ENCODE results near the gene SLK.

SLK gene

DNA sequence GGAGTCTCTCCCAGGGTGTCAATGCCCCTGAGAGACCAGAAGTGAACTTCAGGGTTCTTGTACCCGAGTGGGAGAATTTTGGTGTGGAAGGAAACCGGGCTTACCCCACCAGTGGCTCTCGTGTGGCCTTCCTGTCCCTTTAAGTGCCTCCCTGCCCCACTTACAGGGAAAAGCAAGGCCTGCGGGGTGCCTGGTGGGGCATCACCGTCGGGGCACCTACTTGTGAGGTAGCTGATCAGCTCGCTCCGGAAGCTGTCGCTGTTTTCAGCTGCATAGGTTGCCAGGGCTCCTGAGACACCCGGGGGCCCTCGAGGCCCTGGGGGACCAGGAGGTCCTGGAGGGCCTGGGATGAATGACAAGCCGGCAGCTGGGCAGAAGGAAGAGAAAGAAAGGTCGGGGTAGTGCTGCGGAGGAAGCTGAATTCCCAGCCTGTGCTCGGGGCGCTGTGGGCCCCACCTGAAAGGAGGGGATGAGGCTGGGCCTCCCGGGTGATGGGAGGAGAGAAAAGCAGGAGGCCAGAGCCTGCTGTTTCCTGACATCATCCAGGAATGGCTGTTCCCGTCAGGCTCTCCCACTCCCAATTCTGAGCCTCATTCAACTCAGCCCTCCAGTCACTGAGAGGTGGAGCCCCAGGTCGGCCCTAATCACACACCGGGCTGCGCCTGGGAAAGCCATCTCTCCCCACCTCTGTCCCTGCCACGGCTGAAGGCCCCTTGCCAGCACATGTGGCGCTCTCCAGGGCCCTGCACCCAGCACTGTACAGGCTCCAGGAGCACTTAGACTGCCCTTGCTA, 67.7 kb downstream of the SLK start:
- DNase-seq: no peak

DNA sequence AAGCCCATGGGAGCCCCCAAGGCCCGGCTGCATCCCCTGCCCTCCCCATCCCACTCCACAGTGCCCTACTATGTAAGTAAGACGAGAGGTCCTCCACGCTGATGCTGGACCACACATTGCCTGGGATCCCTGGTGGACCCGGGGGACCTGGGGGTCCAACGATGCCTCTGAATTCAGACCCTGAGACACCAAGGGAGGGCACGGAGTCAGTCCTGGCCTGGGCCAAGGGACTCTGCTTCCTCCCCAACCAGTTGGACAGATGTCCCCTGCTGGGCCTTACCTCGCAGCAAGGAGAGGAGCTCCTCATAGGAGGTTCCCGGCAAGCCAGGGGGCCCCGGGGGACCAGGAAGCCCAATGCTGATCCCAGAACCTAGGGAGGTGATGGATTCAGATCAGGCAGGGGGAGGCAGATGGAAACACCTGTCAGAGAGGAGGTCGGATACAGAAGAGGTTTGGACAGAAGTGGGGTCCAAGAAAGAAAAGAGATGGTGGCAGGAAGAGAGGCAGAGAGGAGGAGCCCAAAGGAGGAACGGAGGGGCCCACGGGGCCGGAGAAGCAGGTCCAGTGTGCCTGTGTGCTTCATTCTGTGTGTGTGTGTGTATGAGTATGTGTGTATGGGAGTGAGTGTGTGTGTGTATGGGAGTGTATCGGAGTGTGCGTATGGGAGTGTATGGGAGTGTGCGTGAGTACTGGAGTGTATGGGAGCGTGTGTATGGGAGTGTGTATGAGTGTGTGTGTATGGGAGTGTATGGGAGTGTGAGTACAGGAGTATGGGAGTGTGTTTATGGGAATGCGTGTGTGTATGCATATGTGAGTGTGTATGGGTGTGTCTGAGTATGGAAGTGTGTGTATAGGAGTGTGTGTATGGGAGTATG, 68.5 kb downstream of the SLK start:
- DNase-seq: no peak

DNA sequence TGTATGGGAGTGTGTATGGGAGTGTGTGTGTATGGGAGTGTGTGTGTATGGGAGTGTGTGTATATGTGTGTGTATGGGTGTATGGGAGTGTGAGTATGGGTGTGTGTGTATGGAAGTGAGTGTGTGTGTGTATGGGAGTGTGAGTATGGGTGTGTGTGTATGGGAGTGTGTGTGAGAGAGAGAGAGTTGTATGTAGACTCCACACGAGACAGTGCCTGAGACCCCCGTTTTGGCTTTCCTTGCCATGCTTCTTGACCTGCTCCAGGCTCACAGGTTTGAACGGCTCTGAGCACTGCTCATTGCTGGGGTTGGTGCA, 69.1 kb downstream of the SLK start:
- no peak for DNase-seq

DNA sequence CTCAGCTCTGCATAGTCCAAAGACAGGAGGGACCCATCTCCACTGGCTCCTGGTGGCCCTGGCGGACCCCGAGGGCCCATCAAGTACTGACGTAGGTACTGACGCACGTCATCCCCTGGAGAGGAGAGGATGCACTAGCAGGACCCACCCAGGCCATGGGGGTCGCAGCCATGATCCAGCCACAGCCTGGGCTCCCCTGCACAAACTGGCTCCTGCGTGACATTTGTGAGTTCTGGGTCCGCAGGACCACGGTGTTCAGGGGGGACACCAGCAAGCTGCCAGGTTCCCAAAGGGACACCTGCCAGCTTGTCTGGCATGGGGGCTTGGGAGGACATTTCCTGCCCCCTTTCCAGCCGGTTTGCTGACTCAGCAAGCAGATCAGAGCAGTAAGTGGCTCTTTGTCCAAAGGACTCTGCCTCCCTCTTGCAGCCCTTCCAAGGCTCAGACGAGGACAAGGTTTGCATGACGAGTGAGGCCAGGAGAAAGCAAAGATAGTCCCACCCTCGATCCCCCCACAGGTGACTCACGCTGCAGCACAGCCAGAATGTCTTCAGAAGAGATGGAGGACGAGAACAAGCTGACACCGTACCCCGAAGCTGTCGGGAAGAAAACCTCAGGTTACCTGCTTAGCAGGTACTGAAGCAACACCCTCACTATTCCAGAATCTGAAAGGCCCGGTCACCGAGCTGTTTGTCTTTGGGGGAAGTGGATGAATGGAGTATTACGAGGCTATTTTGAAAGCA, 69.7 kb downstream of the SLK start:
- no peak for DNase-seq

DNA sequence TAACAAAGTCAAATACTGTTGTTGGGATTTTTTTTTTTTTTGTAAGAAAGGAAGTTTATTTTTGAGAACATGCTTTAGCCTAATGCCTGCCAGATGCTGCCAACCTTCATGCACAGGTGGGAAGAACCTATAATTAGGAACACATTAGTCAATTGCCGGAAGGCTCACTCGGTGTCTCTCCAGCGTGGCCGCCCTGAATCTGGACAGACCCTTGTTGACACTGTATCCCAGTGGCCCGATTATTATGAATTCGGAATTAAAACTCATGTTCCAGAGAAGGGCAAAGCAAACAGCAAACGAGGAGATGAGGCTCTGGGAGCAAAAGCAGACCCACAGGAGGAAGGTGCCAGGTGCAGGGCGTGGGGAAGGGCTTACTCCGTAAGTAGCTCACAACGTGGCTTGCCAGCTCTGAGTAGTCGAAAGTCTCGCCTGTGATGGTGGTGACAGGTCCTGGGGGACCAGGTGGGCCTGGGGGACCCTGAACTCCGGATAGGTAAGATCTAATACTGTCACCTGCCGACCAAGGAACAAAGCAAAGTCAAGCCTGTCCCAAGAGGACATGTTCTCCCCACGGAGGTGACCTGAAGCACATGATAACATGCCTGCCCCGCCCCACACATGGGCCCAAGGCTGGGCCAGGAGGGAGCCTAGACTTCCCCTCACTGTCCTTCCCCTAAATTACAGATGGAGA, 70.5 kb downstream of the SLK start:
- DNase-seq: no peak

DNA sequence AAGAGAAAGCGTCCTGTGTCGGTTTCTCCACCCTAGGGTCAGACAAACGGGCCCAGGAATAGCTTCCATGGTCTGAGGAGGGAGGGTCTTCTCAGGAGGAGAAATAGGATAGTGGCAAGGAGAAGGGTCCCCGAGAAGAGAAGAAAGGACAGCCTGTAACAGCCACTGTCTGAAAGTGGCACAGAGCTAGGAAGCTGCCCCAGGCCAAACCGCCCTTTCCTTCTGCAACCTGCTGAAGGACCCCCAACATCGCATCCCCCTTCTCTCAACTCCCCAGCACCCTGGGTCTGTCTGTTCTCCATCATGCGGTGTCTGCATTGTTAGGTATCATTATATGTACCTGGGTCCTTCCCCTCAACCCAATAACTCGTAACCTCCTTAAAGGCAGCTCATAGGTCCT, 71.6 kb downstream of the SLK start:
- no peak for DNase-seq

DNA sequence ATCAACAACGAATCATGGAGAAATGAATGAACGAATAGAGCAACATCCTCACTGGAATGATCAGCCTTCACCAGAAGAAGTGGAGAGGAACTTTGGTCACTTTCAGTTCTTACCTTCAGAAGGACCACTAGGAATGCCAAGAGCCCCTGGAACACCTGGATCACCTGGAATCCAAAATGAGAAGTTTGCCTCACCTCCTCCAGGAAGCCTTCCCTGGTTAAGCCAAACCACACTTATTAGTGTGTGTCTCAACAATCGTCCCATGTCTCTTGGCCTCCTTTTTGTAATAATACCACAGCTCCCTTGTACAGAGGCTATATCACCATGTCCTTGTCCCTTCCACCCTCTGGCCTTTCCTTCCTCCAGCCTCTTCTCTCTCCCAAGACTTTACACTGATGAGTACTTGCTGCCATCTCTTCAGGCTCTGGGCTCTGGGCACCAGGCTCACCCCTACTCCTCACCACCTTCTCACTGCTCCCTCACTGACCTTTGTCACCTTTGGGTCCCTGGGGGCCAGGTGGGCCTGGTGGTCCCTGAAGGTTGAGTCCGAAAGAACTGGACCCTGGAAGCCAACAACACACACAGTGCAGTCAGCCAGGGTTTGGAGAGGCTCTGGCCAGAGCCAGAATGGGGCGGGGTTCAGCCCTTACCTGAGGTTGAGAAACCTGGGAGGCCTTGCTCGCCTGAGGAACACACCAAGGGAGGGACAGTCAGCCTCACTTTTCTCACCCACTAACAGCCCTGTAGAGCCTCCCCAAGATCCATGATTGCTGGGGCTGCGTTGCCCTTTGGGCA, 72.2 kb downstream of the SLK start:
- no peak for DNase-seq

DNA sequence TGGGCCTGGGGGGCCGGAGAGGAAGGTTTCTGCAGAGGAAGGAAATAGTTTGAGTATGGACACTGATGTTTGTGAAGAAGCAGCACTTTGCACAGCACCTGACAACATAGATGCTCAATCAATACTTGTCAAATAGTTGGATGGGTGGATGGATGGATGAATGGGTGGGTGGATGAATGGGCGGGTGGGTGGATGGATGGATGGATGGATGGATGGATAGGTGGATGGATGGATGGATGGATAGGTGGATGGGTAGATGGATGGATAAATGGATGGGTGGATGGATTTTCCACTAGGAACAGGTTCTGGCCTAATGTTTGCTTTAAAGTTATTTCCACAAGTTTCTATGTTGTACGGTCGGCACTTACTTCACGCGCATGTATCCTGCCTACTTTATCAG, 73.4 kb downstream of the SLK start:
- DNase-seq: no peak

DNA sequence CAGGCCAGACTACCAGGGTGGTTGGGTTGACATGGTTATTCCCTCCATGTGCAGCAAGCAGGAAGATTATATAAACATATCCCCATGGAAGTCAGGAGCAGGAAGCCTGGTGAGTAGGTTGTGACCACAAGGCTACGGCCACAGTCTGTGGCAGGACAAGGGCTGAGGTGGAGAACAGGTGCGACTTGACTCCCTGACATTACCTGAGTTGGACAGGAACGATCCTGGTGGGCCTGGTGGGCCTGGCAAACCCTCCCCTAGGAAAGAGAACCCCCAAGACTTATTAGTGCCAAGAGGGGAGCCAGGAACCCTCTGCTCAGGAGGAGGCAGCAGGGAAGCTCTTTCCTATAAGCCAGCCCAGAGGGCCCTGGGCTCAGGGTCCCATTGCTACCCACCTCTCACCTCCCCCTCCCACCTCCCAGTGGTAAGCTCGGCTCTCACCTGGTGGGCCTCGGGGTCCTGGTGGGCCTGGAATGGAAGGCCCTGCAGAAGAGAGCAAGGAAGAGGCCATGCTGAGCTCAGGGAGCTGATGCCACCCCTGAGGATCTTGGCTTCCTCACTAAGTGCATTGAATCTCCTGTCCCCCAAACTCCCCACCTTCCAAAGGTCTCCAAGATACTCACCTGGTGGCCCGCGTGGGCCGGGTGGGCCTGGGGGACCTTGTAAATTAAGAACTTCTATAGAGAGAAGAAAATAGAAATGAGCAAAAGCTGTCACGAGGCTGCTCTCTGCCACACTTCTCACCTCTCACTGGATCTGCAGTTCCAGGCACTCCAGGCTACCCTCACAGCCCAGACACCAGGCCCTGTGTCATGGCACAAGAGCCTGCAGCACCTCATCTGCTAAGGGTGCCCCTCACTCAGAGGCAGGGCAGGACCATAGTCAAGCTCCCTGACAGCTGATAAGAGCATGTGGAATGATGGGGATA, 74.2 kb downstream of the SLK start:
- no peak for DNase-seq

DNA sequence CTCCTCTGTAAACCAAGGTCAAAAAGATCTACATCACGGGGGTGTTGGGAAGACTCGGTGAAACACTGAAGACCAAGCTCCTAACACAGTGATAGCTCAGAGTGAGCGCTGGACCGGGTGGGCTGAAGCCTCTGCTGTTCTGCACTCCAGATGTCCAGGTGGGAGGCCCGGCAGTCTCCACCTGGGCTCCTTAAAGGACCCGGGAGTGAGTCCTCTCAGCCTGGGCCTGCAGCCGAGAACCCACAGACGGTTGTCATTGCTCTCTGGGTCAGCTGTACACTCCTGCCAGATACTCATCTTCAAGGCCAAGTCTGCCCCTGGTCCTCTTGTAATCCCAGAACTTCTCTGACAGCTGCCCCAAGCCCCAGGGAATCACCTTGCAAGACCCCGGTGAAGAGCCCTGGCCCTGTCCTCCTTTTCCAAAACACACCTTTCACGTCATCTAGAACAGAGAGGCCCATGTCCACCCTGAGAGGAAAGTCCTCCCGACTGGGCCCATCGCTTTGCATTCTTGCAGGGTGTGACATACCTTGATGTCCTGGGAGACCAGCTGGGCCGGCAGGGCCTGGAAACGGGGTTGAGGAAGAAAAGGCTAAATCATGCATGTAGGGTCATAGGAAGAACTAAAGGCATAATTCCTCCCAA, 75.1 kb downstream of the SLK start:
- DNase-seq: no peak

DNA sequence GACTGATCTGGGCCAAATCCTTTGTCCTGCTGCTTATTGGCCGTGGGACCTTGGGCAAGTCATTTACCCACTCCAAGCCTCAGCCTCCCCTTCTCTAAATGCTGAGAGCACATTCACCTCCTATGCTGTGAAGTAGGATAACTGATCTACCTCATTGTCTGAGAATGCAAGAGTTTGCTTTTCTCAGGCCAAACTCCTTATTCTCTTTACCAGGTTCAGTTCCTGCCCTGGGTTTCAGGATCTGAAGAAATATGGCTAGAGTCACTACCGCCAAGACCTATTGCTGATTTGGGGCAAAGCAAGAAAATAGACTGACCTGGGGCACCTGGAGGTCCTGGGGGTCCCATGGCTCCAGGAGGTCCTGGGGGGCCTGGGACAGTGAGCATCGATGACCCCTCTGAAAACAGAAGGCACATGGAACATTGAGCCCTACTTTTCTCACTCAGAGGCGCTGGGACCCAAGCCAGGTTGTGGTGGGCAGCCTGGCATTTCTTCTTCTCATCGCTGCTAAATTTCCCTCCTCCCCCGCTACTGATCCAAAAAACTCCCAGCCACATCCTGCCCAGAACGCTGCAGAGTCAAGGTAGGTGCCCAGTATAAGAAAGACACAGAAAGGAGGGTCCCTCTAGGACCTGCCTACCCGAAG, 76.4 kb downstream of the SLK start:
- DNase-seq: no peak

DNA sequence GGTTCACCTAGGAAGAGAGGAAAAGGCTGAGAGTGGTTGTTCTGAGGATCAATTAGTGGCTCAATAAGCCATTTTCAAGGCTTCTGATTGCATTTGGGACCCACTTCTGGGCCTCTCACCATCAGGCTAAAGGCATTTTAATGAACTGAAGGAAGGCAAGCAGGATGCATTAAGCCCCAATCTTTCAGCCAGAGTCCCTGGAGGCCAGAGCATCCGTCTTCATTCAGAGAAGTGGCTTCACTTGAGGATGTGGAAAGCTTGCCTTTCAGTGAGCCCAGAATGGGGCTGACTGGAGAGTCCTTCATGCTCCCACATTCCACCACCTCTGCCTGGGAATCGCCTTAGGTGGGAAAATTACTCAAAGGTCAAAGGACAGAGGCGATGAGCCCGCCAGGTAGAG, 76.9 kb downstream of the SLK start:
- no peak for DNase-seq

DNA sequence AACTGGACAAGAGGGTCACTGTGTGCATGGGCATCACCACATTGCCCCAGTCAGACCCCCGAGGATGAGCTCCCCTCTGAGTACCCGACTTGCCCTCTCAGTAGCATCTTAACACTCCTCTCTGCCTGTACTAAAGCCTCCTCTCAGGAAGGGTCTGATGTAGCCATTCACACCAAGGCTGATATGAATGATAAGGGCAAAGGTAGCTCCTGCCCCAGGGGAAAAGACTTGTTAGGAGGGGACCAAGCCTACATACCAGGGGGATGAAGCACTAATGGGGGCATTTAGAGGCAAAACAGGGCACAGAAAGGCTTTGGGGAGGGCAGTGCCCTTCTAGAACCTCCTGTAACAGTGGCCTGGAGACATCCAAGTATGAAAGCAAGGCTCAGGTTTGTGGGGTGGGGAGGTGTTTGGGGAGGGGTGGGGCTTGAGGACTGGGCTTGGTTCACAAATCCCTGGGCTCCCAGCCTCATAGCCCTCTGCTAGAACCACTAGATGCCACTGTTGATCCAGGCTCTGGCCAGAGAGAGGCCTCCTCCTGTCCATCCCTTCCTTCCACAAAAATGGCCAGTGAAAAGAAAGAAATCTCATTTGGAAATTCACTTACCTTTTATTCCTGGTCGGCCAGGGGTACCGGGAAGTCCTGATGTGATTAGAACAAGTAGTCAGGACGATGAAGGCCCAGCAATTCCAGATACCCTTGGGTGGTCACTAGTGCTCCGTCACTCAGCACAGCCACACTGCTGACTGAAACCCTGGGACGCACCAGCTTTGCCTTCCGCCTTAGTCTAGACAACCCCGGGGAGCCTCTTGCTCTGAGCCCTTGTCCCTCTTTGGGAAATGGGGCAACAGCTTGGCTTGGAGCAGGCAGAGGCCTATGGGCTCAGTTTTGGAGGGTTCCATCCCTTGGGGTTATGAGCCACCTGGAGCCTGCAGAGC, 78.5 kb downstream of the SLK start:
- no peak for DNase-seq

DNA sequence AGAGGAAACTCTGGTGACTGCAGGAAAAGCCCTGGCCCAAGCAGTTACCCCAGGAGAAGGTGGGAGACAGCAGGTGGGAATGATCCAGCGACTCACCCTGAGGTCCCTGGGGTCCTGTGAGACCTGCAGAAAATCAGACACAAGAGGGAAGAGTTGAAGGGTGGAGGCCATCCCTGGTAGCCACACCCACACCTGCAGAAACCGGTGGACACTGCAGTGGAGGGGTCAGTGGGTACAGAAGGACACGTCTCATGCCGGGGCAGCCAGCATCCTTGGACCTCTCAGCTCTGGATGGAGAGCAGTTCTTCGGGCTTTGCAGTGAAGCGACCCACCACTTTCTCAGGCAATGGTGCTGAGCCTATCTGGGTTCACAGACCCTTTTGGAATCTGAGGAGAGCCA, 79.7 kb downstream of the SLK start:
- no peak for DNase-seq

DNA sequence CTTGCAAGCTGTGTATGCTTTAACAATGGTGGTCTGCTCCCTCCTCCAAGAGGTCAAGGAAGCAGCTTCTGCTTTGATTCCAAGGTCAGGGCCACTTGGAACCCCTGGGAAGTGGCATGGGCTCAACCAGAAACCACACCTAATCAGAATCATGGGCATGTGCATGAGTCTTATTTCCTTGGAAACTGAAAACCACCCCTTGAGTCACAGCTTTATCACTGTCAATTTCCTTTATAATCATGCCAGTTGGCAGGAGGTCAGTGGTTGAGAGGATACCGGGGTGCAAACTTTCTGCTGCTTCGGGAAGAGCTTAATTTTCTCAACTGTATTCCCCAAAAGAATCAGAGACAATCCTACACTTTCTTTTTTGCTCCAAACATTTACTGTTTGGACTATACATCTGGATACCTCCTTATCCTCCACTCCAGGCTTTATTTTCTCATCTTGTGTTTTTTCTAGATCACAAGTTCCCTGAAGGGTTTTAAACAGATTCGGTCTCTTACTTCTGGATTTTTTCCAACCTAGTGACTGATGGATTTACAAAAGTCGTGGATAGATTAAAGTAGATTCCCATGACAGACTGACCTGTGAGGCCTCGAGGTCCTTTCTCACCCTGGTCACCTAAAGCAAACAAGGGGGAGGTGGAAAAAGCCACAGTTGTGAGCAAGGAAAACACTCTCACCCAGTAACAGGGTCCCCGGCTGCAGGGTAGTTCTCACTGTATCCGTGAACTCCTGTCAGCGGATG, 82.7 kb downstream of the SLK start:
- DNase-seq: no peak

DNA sequence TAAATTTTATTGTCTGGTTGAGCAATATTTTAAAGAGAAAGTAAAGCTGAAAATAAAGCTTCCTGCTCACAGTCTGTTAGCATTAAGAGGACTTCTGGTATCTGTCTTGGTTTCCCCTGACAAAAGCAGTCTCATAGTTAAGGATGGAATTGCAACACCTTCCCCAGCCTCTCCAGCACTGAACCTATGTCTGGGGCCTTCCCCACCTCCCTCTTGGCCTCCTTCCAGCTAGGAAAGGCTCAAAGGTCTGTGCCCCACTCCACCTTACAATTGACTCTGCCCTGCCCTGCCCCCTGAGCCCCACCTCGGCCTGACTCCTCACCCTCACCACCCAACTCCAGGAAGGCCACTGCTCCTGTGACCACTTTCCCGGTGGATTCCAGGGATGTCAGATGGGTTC, 85.5 kb downstream of the SLK start:
- DNase-seq: no peak

DNA sequence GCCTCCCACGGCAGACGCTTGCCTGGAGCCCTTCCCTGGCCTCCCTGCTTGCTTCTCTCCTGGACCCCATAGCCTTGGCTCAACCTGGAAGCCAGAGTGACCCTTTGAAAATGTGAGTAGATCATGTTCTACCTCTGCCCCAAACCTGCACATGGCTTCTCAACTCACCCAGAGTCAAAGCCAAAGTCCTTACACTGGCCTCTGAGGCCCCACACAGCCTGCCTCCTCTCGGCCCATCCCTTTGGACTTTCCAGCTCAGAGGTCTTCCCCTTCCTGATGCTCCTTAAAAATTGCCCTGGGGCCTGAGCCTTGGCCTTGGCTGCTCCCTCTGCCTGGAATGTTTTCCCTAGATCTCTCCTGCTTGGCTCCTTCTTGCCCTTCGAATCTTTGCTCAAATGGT, 86.3 kb downstream of the SLK start:
- no peak for DNase-seq

DNA sequence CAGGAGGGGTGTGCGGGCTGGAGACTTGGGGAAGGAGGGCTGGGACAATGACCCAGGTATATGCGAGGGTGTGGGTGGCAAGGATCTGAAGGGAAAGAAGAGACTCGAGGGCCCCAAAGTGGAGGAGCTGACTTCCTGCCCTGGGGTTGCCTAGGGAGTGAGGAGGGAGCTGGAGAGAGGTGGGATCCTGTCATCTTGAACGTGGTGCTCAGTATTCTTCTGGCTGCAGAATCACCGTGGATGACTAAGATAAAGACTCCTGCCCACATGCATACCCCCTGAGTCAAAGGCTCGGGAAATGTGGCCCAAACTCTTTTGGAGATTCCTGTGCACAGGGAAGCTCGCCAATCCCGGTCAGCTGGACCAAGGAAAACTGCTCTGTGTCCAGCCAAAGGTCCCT, 87.5 kb downstream of the SLK start:
- DNase-seq: no peak
